ENCODE data around the gene KIAA0930.

KIAA0930 gene

DNA sequence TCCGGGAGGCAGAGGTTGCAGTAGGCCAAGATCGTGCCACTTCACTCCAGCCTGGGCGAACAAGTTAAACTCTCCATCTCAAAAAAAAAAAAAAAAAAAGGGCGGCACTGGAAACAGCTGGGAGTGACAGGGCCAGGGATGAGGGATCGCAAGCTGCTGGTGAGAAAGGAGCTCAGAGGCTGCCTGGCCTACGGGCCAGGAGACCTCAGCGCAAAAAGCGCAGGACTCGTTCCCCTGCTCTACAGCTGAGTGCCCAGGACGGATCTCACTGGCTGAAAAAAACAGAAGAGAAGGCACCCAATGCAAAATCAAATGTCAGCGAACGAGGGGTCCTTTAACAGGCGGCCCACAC lies 77.6 kb downstream of the KIAA0930 start:
- ChIA-PET POLR2A (interaction anchor here (0.5 to 1.2 kb wide), 8 partner anchors 8 to 391 kb away, joined by 3 to 5 read pairs (median 3); no protein-coding TSS in a partner anchor), CTCF (interaction anchor here (0.6 to 1.7 kb wide), 3 partner anchors 10 to 62 kb away, joined by 3 to 8 read pairs (median 4); no protein-coding TSS in a partner anchor)
- no peak for DNase-seq (ENCODE audit: low read depth, low spot score)
- TF ChIP-seq, protein P1, sequence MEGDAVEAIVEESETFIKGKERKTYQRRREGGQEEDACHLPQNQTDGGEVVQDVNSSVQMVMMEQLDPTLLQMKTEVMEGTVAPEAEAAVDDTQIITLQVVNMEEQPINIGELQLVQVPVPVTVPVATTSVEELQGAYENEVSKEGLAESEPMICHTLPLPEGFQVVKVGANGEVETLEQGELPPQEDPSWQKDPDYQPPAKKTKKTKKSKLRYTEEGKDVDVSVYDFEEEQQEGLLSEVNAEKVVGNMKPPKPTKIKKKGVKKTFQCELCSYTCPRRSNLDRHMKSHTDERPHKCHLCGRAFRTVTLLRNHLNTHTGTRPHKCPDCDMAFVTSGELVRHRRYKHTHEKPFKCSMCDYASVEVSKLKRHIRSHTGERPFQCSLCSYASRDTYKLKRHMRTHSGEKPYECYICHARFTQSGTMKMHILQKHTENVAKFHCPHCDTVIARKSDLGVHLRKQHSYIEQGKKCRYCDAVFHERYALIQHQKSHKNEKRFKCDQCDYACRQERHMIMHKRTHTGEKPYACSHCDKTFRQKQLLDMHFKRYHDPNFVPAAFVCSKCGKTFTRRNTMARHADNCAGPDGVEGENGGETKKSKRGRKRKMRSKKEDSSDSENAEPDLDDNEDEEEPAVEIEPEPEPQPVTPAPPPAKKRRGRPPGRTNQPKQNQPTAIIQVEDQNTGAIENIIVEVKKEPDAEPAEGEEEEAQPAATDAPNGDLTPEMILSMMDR (IDR thresholded peaks at IDR 0.05; ENCODE audit: insufficient read depth, low read length, missing control alignments) = no peak
- H3K4me3 ChIP-seq (ENCODE audit: low read depth, low read length) = peak overlapping the region; percentile 84

DNA sequence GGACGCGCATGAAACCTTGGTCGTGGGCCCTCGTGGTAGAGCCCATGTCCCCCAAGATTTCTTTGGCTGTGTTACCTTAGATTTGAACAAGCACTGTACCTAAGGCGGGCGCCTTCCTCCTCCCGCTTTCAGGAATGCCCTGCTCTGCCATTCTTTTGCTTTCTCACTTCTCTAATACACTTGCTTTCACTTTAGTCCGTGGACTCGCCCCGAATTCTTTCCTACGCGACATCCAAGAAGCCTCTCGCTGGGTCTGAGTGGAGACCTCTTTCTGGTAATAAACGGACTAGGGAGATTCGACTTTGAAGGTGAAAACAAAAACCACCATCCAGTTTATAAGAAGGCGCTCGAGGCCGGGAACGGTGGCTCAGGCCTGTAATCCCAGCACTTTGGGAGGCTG lies 78.2 kb downstream of the KIAA0930 start:
- TF ChIP-seq, protein P1 (IDR thresholded peaks at IDR 0.05; ENCODE audit: insufficient read depth, low read length, missing control alignments) = no peak
- no peak for DNase-seq (ENCODE audit: low read depth, low spot score)
- CTCF ChIA-PET = interaction anchor here (1.7 kb wide), 1 partner anchor 61 kb away, joined by 8 read pairs; no protein-coding TSS in a partner anchor
- H3K4me3 ChIP-seq (ENCODE audit: low read depth, low read length) = peak overlapping the region; percentile 84
- POLR2A ChIA-PET = no interaction called here

DNA sequence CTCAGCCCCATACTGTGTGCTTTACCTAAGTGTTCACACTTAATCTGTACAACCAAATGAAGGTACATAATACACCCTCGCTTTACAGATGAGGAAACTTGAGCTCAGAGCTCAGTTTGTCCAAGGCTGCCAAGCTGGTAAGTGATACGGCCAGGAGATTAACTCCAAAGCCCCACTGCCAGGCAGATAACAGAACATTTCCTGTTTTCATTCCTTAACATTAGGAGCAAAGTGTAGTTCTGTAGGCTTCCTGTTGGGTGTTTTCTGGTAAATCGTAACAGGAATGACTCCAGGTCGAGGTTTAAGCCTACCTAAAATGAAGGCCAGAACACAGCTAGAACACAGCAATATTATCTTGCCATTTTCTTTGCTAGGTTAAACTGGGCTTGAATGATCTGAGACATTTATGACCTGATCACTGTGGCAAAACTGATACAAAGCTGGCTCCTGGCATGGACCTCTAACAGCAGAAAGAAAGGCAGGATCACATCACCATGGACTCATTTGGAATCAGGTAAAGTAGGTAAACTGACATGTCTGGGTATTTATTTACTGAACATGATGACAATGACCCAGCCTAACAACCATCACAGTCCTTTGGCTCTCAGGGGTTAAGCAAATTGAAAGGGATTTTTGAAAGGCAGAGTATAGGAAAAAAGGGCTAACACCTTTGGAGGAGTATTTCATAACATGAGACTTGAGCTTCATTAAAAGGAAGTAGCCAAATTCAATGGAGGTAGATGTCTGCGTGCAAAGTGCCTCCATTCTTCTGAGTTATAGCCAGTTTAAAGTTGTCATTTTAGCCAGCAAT lies 80.8 kb downstream of the KIAA0930 start:
- CTCF ChIA-PET = interaction anchor here (0.7 to 1.5 kb wide), 7 partner anchors 8 to 64 kb away, joined by 3 to 5 read pairs (median 3); no protein-coding TSS in a partner anchor
- DNase-seq (ENCODE audit: low read depth, low spot score) = no peak
- H3K4me3 ChIP-seq (ENCODE audit: low read depth, low read length) = no peak overlapping the region
- TF ChIP-seq, protein P1 (IDR thresholded peaks at IDR 0.05; ENCODE audit: insufficient read depth, low read length, missing control alignments) = no peak
- POLR2A ChIA-PET = no interaction called here

DNA sequence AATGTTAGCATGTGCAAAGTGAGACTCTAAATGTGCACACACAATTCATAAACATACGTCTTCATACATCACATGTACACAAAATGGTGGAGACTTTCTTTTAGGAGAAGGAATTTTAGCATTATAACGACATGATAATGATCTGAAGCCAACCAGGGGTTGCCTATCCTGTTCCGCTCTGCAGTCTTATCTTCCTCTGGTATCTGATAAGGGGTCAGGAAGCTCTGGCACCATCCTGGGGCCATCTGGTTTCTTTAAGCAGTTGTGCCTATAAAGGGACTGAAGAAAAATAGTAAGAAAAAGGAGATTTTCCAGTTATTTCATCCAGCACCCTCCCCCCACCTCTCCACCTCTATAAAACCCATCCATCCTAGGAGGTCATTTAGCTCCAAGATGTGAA lies 82.8 kb downstream of the KIAA0930 start:
- ChIA-PET CTCF (interaction anchor here (1.4 kb wide), 1 partner anchor 9 kb away, joined by 4 read pairs; no protein-coding TSS in a partner anchor), POLR2A (no interaction called here)
- TF ChIP-seq, protein P1 (IDR thresholded peaks at IDR 0.05; ENCODE audit: insufficient read depth, low read length, missing control alignments) = no peak
- DNase-seq (ENCODE audit: low read depth, low spot score) = no peak
- H3K4me3 ChIP-seq (ENCODE audit: low read depth, low read length) = no peak overlapping the region

DNA sequence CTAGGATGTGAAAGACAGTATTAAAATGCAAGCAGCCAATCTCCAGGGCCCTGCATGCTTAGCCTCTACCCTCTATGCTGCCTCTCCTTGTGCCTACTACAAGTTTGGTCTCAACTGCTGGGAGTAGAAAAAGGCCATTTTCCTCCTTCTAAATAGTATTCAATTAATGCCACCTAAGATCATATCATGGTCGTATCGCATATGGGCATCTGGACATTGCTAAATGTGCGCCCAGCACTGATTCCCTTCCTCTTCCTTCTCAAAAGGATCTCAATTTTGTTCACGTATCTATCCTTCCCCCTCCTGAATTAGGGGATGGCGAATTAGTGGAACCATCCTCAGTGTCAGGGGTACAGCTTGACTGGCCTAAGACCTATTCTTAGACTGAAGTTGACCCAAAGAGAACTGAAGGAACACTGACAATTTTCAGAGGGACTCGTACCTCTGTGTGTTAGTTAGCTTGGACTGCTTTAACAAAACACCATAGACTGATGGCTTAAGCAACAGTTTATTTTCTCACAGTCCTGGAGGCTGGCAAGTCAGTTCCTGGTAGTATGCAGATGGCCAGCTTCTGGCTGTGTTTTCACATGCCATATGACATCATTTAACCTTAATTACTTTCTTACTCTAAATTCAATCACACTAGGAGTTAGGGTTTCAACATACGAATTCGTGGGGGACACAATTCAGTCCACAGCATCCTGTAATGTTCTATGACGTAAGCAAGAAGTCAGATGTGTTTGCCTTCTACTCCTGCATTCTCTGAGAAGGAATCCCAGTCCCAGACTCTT lies 85.4 kb downstream of the KIAA0930 start:
- POLR2A ChIA-PET = no interaction called here
- TF ChIP-seq, protein P1 (IDR thresholded peaks at IDR 0.05; ENCODE audit: insufficient read depth, low read length, missing control alignments) = no peak

DNA sequence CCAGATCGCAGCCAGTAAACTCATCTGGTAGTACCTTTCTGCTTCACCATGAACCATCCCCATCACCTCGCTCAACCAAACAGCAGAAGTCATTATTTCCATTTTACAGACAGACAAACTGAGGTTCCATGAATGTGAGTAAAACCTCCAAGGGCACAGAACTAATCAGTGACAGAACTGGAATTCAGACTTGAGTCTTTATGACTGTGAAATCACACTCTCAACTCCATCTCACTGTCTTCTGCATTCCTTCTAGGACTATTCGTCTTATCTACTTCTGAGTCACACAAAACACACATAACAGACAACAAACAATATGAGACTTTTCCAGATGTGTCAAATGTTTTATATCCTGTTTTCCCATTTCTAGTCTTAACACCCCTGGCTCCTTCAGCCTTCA lies 86.3 kb downstream of the KIAA0930 start:
- ChIA-PET POLR2A (no interaction called here), CTCF (no interaction called here)
- no peak for DNase-seq (ENCODE audit: low read depth, low spot score)
- no peak overlapping the region for H3K4me3 ChIP-seq (ENCODE audit: low read depth, low read length)
- TF ChIP-seq, protein P1 (IDR thresholded peaks at IDR 0.05; ENCODE audit: insufficient read depth, low read length, missing control alignments) = no peak

More for the DNA sequence above, 85.4 kb downstream of the KIAA0930 start:
- H3K4me3 ChIP-seq (ENCODE audit: low read depth, low read length) = no peak overlapping the region
- CTCF ChIA-PET = no interaction called here
- DNase-seq (ENCODE audit: low read depth, low spot score) = peak; percentile 60
